Measurements from ENCODE around the gene LARP6. TPM values are rescaled to one million over a fixed set of nuclear protein-coding genes. Genes with fewer than 3 reads are reported as not detected.
A peak's percentile ranks its signal among the peaks of the same experiment; 100 is the strongest.

Gene LARP6
- total and polyA plus RNA-seq, 2 of the 4 experiments (the other 2 are of a cell fraction): 36.4 to 135 TPM

GRCh38 chr15:70792171-70792573 is 61.8 kb downstream of the LARP6 start:
- peak overlapping the region; percentile 92 to 95 for H4K8ac ChIP-seq (ENCODE audit: low read depth in 2 of 2, low read length in 2 of 2)
- peaks cover 46% of the 10 kb centered on the region for H3K4me1 ChIP-seq (ENCODE audit: control insufficient read depth, insufficient read depth, low read length)

More at GRCh38 chr15:70792171-70792573, 61.8 kb downstream of the LARP6 start:
- Histone ChIP-seq H3K27ac (ENCODE audit: insufficient read depth, low read length) (peak overlapping the region; percentile 60), H3K36me3 (ENCODE audit: control insufficient read depth, insufficient read depth, low read length) (no peaks in the 10 kb centered on the region), H2BK120ac (ENCODE audit: low read depth, low read length) (peak overlapping the region; percentile 99), H4K20me1 (ENCODE audit: insufficient read depth, low read length) (no peaks in the 10 kb centered on the region), H3K27me3 (ENCODE audit: control insufficient read depth, insufficient read depth, low read length) (no peaks in the 10 kb centered on the region), H3K56ac (ENCODE audit: extremely low read depth, insufficient read depth, low read length) (peak overlapping the region; percentile 82), H3K79me1 (ENCODE audit: low read depth in 1 of 2, low read length in 2 of 2) (peaks cover 19 to 61% of the 10 kb centered on the region in 2 experiments), H3K9me3 (ENCODE audit: control insufficient read depth, insufficient read depth, low read length) (no peaks in the 10 kb centered on the region), H4K5ac (ENCODE audit: low read depth, low read length) (peak overlapping the region; percentile 96), H3K18ac (ENCODE audit: low read depth, low read length) (peak overlapping the region; percentile 94), H3K14ac (replicated peaks; ENCODE audit: low read depth, low read length) (peak overlapping the region; percentile 86), H3K4ac (ENCODE audit: low read depth, low read length) (peak overlapping the region; percentile 98), H2AK9ac (replicated peaks; ENCODE audit: low read depth, low read length, poor library complexity) (peak overlapping the region; percentile 86), H3K9me1 (ENCODE audit: insufficient read depth, low read length) (peaks cover 43% of the 10 kb centered on the region), H2BK5ac (ENCODE audit: low read depth, low read length, poor library complexity, severe bottlenecking) (peak overlapping the region; percentile 97), H3K23ac (ENCODE audit: low read depth, low read length) (peak overlapping the region; percentile 98), H3K9ac (ENCODE audit: low read depth, low read length) (no peak overlapping the region), H4K91ac (ENCODE audit: insufficient read depth, low read depth, low read length) (peak overlapping the region; percentile 96), H2BK20ac (ENCODE audit: low read depth, low read length) (peak overlapping the region; percentile 100), H2AK5ac (ENCODE audit: low read depth, low read length) (peak overlapping the region; percentile 98), H3K4me2 (ENCODE audit: low read depth, low read length) (peak overlapping the region; percentile 30; the same call in 1 of the 2 replicates), H3K4me3 (ENCODE audit: insufficient read depth, low read depth, low read length) (no peak overlapping the region), H2BK15ac (ENCODE audit: low read depth, low read length) (peak overlapping the region; percentile 95), H2AFZ (replicated peaks; ENCODE audit: low read length, poor library complexity) (peak overlapping the region; percentile 54)
- peak; percentile 87 for DNase-seq
- CTCF ChIA-PET: interaction anchor here (0.6 kb wide), 1 partner anchor 42 kb away, joined by 3 read pairs; no protein-coding TSS in a partner anchor
- TF ChIP-seq MAFK (IDR thresholded peaks at IDR 0.05; ENCODE audit: low read depth, low read length) (no peak), FOS (IDR thresholded peaks at IDR 0.05; ENCODE audit: low read depth, low read length) (peak; percentile 37; the same call in 1 of the 2 replicates), BHLHE40 (IDR thresholded peaks at IDR 0.05; ENCODE audit: low read depth, low read length) (peak; percentile 25; the same call in 1 of the 2 replicates), POLR2A (IDR thresholded peaks at IDR 0.05; ENCODE audit: low read depth, low read length) (no peak; the same call in 1 of the 2 replicates), NFE2L2 (IDR thresholded peaks at IDR 0.05; ENCODE audit: low read depth, low read length) (0 out of 2 replicates have a peak, but pooled peaks have one; percentile 12), CEBPB (IDR thresholded peaks at IDR 0.05; ENCODE audit: low read depth, low read length) (no peak)
- TF ChIP-seq, protein P1, sequence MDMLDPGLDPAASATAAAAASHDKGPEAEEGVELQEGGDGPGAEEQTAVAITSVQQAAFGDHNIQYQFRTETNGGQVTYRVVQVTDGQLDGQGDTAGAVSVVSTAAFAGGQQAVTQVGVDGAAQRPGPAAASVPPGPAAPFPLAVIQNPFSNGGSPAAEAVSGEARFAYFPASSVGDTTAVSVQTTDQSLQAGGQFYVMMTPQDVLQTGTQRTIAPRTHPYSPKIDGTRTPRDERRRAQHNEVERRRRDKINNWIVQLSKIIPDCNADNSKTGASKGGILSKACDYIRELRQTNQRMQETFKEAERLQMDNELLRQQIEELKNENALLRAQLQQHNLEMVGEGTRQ (IDR thresholded peaks at IDR 0.05; ENCODE audit: low read depth, low read length): no peak
- in situ Hi-C loops (cut with MboI; ENCODE audit: low sequenced_read_pairs): no loop called here
- no TSS peak for BruUV-seq (replicated peaks)
- intact Hi-C loops (cut with micrococcal nuclease): no loop called here
- POLR2A ChIA-PET (ENCODE audit: unreplicated experiment): no interaction called here
- dilution Hi-C loops (cut with HindIII; ENCODE audit: low sequenced_read_pairs, unreplicated experiment): no loop called here
- no CpG with 5 or more reads among the region's 2 CpGs for WGBS, 2 experiments (ENCODE audit: extremely low coverage in 2 of 2, insufficient read length in 1 of 2)
- peak; percentile 22 for ATAC-seq (ENCODE audit: low read depth)

All from IMR-90 (cell line).